ENCODE data around the gene TTC21B.

The TTC21B gene

DNA sequence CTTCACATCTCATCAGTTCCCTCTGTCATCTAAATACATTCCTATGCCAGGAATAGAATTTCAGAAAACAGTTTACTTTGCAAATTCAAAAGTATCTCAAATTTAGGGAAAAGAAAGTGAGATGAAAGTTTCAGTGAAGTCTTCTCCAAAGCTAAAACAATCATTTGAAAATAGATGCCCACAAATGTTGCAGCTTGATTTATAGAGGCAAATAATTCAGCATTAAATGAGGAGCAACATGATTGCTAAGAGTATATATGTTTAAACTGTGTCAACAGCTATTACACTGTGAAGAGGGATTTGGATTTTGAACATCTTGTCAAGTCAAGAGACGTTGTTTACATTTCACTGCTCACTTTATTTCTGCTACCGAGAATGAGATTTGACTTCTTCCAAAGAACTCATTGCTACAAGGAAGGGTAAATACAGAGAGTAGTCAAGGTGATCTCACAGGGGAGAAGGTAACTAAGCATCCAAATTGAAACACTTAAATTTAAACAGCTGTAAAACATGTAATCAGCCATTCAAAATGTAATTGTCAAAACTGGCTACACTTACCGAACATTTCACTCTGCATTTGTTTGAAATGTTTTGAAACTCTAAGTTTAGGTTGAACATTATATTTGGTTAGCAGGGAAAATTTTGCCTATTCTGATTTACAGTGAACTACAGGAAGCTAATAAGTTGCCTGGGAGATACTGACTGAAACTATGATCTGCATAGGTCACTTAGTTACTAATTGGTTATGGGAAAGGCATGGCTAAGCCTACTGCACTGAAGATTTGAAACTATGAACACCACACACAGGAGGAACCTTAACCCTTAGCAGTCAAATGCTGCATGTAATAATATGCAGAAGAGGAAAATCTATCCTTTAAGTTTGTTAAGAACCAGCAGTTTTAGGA lies 126.3 kb downstream of the TTC21B start:
- no peak for DNase-seq

DNA sequence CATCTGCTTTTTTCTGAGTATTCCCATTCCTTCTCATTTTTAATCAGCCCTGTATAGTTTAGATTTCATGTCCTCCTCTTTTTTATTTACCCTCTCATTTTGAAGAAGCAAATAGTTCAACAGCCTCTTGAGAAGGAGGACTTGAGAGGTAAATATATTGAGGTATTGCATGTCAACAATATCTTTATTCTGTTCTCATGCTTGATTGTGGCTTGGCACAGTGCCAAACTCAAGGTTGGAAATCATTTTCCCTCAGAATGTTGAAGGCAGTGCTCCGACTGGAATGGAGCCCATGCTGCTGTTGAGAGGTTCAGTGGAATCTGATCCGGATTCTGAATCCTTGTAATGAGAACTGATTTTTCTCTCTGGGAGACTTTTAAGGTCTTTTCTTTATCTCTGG lies 128.5 kb downstream of the TTC21B start:
- DNase-seq: no peak
